Fibroblast of skin of back (primary cell): Measurements from ENCODE around the gene CCDC137.

ENCODE experiments used
- DNase-seq: peaks from one replicate; pipeline ENCODE4 v3.0.0-alpha.2; 2013

CCDC137 gene

GRCh38 chr17:81716674-81716996, 50.1 kb downstream of the CCDC137 start:
- no peak for DNase-seq

- no peak for DNase-seq
Measured at GRCh38 chr17:81717049-81717765, 50.7 kb downstream of the CCDC137 start.

DNA sequence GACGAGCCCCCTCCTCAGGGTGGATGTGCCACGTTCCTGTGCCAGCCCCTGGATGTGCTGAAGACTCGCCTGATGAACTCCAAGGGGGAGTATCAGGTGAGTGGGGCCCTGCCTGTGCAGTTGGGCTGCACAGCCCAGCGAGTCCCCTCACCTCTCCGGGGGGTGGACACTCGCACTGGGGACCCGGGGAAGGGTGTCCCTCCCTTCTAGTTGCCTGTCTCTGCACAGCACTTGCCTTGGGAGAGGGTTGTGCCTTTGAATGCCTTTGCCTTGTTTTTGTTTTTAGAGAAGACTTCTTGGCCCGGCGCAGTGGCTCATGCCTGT, 51.2 kb downstream of the CCDC137 start:
- no peak for DNase-seq

DNA sequence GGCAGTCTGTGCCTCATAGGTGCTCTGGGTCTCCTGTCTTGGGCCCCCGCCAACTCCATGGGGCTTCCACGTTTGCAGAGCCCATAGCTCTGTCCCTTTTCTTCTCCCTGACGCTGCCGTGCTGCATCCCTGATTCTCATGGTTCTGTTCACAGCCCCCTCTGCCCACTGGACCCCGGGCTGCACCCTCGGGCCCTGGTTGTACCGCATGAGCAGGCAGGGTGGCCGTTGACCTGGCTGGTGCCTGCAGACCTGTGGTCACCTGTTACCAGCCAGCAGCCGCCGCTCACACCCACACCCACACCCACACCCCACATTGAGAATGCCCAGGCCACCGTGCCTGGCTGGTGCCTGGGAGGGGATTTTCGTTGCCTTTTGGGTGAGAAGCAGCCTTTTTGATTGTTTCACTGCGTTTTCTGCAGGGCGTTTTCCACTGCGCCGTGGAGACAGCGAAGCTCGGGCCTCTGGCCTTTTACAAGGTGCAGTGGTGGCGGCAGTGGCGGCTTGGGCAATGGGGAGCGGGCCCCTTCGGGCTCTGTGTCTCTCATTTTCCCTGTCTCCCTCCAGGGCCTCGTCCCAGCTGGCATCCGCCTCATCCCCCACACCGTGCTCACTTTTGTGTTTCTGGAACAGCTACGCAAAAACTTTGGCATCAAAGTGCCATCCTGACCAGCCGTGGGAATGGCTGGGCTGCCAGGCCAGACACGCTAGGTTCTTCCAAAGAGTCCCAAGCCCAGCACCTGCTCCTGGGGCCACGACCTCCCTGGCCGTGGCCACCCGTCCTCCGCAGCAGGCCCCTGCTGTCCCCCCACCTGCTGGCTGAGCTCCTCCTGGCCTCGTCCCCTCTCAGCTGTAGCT, 53.1 kb downstream of the CCDC137 start:
- no peak for DNase-seq

DNA sequence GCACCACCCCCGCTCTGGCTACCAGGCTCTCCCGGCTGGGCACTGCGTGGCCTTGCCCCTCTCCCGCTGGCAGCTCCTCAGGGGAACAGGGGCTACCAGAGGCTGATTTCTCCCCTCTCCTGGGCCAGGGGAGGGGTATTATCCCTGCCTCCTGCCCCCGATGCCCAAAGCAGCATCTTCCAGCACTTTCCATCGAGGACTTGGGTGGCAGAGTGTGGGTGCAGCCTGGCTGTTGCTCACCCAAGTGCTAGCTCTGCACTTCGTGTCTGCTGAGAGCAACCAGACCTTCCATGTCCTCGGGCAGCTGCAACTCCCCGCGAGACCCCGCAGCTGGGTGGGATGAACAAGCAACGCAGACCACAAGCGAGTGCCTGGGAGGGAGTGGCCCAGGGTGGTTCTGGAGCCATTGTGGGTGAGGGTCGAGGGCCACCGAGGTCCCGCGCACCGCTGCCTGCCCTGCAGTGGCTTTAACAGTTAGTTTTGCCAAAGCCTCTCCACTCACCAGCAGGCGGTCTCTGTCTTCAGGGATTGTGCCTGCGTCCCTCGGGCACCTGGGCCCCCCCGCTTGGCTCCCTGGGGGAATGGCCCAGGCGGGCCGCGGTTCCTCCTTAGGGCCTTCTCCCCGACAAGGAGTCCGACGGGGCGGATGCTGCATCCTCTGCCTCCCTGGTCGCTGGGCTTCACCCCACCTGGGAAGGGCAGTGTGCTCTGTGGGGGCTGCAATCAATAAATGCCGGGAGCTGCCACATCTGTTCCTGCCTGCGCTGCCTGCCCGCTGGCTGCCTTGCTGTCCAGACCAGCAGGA, 53.9 kb downstream of the CCDC137 start:
- DNase-seq: no peak

DNA sequence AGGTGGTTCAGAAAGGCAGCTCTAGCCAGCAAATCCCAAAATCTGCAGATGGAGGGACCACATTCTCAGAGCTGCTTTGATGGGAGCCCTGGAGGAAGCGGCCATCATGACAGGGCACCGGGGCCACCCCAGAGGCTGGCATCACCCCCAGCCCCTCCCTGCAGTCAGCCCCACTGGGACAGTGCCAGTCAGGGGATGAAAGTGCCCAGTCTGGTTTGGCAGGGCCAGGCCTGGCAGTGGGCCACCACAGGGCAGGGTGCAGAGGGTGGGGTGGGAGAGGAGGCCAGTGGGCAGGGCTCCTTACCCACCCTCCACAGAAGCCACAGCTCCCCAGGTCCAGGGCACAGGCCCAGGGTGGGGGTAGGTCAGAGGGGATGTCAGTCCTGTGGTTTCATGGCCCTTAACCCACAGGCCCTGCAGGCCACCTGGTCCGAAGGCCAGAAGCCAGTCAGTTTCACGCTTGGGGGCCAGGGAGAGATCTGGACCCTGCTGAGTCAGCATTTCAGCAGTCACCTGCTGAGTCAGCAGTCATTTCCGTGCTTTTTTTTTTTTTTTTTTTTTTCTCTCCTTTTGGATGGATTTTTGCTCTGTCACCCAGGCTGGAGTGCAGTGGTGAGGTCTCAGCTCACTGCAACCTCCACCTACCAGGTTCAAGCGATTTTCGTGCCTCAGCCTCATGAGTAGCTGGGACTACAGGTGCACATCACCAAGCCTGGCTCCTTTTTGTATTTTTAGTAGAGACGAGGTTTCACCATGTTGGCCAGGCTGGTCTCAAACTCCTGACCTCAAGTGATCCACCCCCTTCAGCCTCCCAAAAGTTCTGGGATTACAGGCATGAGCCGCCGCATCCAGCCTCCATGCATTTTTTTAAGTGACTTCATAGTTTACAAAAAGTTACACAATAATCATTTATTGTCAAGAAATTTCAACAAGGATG, 55.9 kb downstream of the CCDC137 start:
- DNase-seq: no peak
